ENCODE measurements around the gene ACTL10.

DNA sequence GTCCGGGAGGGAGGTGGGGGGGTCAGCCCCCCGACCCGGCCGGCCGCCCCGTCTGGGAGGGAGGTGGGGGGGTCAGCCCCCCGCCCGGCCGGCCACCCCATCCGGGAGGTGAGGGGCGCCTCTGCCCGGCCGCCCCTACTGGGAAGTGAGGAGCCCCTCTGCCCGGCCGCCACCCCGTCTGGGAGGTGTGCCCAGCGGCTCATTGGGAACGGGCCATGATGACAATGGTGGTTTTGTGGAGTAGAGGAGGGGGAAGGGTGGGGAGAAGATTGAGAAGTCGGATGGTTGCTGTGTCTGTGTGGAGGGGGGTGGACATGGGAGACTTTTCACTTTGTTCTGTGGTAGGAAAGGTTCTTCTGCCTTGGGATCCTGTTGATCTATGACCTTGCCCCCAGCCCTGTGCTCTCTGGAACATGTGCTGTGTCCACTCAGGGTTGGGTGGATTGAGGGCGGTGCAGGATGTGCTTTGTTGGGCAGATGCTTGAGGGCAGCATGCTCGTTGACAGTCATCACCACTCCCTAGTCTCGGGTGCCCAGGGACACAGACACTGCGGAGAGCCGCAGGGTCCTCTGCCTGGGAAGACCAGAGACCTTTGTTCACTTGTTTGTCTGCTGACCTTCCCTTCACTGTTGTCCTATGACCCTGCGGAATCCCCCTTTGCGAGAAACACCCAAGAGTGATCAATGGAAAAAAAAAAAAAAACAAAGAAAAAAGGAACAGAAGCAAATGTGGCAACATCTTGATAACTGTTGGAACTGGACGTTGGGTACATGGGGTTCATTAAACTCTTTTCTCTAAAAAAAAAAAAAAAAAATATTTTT lies 35.1 kb downstream of the ACTL10 start:
- TF ChIP-seq, protein P1, sequence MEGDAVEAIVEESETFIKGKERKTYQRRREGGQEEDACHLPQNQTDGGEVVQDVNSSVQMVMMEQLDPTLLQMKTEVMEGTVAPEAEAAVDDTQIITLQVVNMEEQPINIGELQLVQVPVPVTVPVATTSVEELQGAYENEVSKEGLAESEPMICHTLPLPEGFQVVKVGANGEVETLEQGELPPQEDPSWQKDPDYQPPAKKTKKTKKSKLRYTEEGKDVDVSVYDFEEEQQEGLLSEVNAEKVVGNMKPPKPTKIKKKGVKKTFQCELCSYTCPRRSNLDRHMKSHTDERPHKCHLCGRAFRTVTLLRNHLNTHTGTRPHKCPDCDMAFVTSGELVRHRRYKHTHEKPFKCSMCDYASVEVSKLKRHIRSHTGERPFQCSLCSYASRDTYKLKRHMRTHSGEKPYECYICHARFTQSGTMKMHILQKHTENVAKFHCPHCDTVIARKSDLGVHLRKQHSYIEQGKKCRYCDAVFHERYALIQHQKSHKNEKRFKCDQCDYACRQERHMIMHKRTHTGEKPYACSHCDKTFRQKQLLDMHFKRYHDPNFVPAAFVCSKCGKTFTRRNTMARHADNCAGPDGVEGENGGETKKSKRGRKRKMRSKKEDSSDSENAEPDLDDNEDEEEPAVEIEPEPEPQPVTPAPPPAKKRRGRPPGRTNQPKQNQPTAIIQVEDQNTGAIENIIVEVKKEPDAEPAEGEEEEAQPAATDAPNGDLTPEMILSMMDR (IDR thresholded peaks at IDR 0.05) = no peak
- TF ChIP-seq POLR2A (IDR thresholded peaks at IDR 0.05) = no peak
